ENCODE measurements around the gene FXR2. TPM values are rescaled to one million over a fixed set of nuclear protein-coding genes. Genes with fewer than 3 reads are reported as not detected.
A peak's percentile ranks its signal among the peaks of the same experiment; 100 is the strongest.

The FXR2 gene
- total and polyA plus RNA-seq, 2 donors (not counting 1 experiment from before 2014, with no cell fraction given), result 22.0 to 46.6 TPM

- Histone ChIP-seq H3K36me3 (ENCODE audit: control insufficient read depth, insufficient read depth, low read length) (peaks cover 25% of the 10 kb centered on the region), H3K79me2 (ENCODE audit: control insufficient read depth, insufficient read depth, low read length) (peaks cover 36% of the 10 kb centered on the region)
Observed at GRCh38 chr17:7570351-7570750, 44.3 kb downstream of the FXR2 start.

GRCh38 chr17:7569571-7569970, 45.1 kb downstream of the FXR2 start:
- H3K9me3 ChIP-seq (ENCODE audit: control insufficient read depth, insufficient read depth, low read depth, low read length), result no peaks in the 10 kb centered on the region
- peaks cover 35% of the 10 kb centered on the region for H3K79me2 ChIP-seq (ENCODE audit: control insufficient read depth, insufficient read depth, low read length)
- no peak overlapping the region for H2AFZ ChIP-seq (ENCODE audit: low read length)
- no peaks in the 10 kb centered on the region for H3K27me3 ChIP-seq (ENCODE audit: control insufficient read depth, insufficient read depth, low read length)
- peaks cover 3% of the 10 kb centered on the region for H4K20me1 ChIP-seq (ENCODE audit: control insufficient read depth, extremely low read depth, insufficient read depth, low read length)
- H3K36me3 ChIP-seq (ENCODE audit: control insufficient read depth, insufficient read depth, low read length), result peaks cover 26% of the 10 kb centered on the region
- no peak overlapping the region for H3K9ac ChIP-seq (ENCODE audit: insufficient read depth, low read length)
- TF ChIP-seq EZH2 (IDR thresholded peaks at IDR 0.05; ENCODE audit: low read length, missing control alignments) (no peak), CTCF (conservative IDR thresholded peaks at IDR 0.05 in 1 of 2, IDR thresholded peaks at IDR 0.05 in 1 of 2; ENCODE audit: low read depth in 1 of 2, low read length in 2 of 2) (no peak)
- H3K4me3 ChIP-seq (replicated peaks in 1 of 4; ENCODE audit: control extremely low read depth in 1 of 4, insufficient read depth in 1 of 4, low read depth in 3 of 4, low read length in 4 of 4), result no peak overlapping the region
- peaks cover 9% of the 10 kb centered on the region for H3K4me1 ChIP-seq (ENCODE audit: control insufficient read depth, extremely low read depth, insufficient read depth, low read length)
- H3K4me2 ChIP-seq (ENCODE audit: extremely low read depth, insufficient read depth, low read length), result no peak overlapping the region
- no peak for DNase-seq (ENCODE audit: low read depth in 2 of 2)
- no peak overlapping the region for H3K27ac ChIP-seq (ENCODE audit: insufficient read depth, low read length)

More at GRCh38 chr17:7570351-7570750, 44.3 kb downstream of the FXR2 start:
- no peak overlapping the region for H3K27ac ChIP-seq (ENCODE audit: insufficient read depth, low read length)
- peaks cover 16% of the 10 kb centered on the region for H3K4me1 ChIP-seq (ENCODE audit: control insufficient read depth, extremely low read depth, insufficient read depth, low read length)
- no peak overlapping the region for H3K4me2 ChIP-seq (ENCODE audit: extremely low read depth, insufficient read depth, low read length)
- H3K27me3 ChIP-seq (ENCODE audit: control insufficient read depth, insufficient read depth, low read length), result no peaks in the 10 kb centered on the region
- H2AFZ ChIP-seq (ENCODE audit: low read length), result no peak overlapping the region
- H4K20me1 ChIP-seq (ENCODE audit: control insufficient read depth, extremely low read depth, insufficient read depth, low read length), result peaks cover 11% of the 10 kb centered on the region
- DNase-seq (ENCODE audit: low read depth in 2 of 2), result no peak
- no peak for TF ChIP-seq EZH2 (IDR thresholded peaks at IDR 0.05; ENCODE audit: low read length, missing control alignments)
- TF ChIP-seq CTCF (conservative IDR thresholded peaks at IDR 0.05 in 1 of 2, IDR thresholded peaks at IDR 0.05 in 1 of 2; ENCODE audit: low read depth in 1 of 2, low read length in 2 of 2), result no peak
- no peak overlapping the region for H3K9ac ChIP-seq (ENCODE audit: insufficient read depth, low read length)
- H3K4me3 ChIP-seq (replicated peaks in 1 of 4; ENCODE audit: control extremely low read depth in 1 of 4, insufficient read depth in 1 of 4, low read depth in 3 of 4, low read length in 4 of 4), result no peak overlapping the region
- no peaks in the 10 kb centered on the region for H3K9me3 ChIP-seq (ENCODE audit: control insufficient read depth, insufficient read depth, low read depth, low read length)

- Histone ChIP-seq H3K4me2 (ENCODE audit: extremely low read depth, insufficient read depth, low read length) (peak overlapping the region; percentile 96), H3K27ac (ENCODE audit: insufficient read depth, low read length) (no peak overlapping the region), H3K9me3 (ENCODE audit: control insufficient read depth, insufficient read depth, low read depth, low read length) (no peaks in the 10 kb centered on the region), H3K36me3 (ENCODE audit: control insufficient read depth, insufficient read depth, low read length) (peaks cover 19% of the 10 kb centered on the region), H3K27me3 (ENCODE audit: control insufficient read depth, insufficient read depth, low read length) (no peaks in the 10 kb centered on the region), H4K20me1 (ENCODE audit: control insufficient read depth, extremely low read depth, insufficient read depth, low read length) (no peaks in the 10 kb centered on the region), H2AFZ (ENCODE audit: low read length) (no peak overlapping the region), H3K9ac (ENCODE audit: insufficient read depth, low read length) (no peak overlapping the region), H3K4me1 (ENCODE audit: control insufficient read depth, extremely low read depth, insufficient read depth, low read length) (peaks cover 17% of the 10 kb centered on the region), H3K79me2 (ENCODE audit: control insufficient read depth, insufficient read depth, low read length) (peaks cover 38% of the 10 kb centered on the region), H3K4me3 (replicated peaks in 1 of 4; ENCODE audit: control extremely low read depth in 1 of 4, insufficient read depth in 1 of 4, low read depth in 3 of 4, low read length in 4 of 4) (peak overlapping the region in 3 of 4 experiments; percentile 82 to 87 (median 86))
- TF ChIP-seq EZH2 (IDR thresholded peaks at IDR 0.05; ENCODE audit: low read length, missing control alignments) (no peak), CTCF (conservative IDR thresholded peaks at IDR 0.05 in 1 of 2, IDR thresholded peaks at IDR 0.05 in 1 of 2; ENCODE audit: low read depth in 1 of 2, low read length in 2 of 2) (no peak)
- DNase-seq (ENCODE audit: low read depth in 2 of 2), result no peak
Observed at GRCh38 chr17:7563115-7563869, 51.4 kb downstream of the FXR2 start.
